Panc1 (cell line): ENCODE measurements around the gene SOX1. TPM values are rescaled to one million over a fixed set of nuclear protein-coding genes. Genes with fewer than 3 reads are reported as not detected.

Experiments used
- ATAC-seq: fragments of 200-7000 bp; cut with Tn5 transposase; 2 replicates; pipeline ENCODE4 v1.9.1; 2020; ENCODE audit warnings: mild to moderate bottlenecking, moderate library complexity
- BruUV-seq: library from RNA; stranded (reverse); fragments of 400-500 nt; replicated peaks from 2 replicates; lab custom pipeline; 2021; lab: Mats Ljungman, UMichigan
- CTCF ChIA-PET: fragments of 300-600 bp; sonication (Branson Sonifier 250); formaldehyde crosslinking; loops from one replicate; lab custom pipeline; 2022; ENCODE audit warnings: antibody characterized with exemption; lab: Charles Lee
- POLR2A ChIA-PET: fragments of 300-600 bp; sonication (Branson Sonifier 250); formaldehyde crosslinking; loops from one replicate; lab custom pipeline; 2022; ENCODE audit warnings: antibody characterized with exemption; lab: Charles Lee
- DNase-seq: peaks from one replicate; pipeline ENCODE4 v3.0.0-alpha.2; 2010; ENCODE audit warnings: low read depth, low spot score
- H3K27ac ChIP-seq: 2 replicates; pipeline ENCODE4 v1.5.1; 2011; ENCODE audit warnings: mild to moderate bottlenecking, low read length, inconsistent platforms
- H3K27me3 ChIP-seq: fragments of 200-500 bp; sonication (Bioruptor generic); 2 replicates; pipeline ENCODE4 v1.6.0; 2014; ENCODE audit warnings: low read length, inconsistent platforms; ENCODE audit not compliant: control insufficient read depth, insufficient read depth
- H3K36me3 ChIP-seq: fragments of 200-500 bp; sonication (Bioruptor generic); 2 replicates; pipeline ENCODE4 v1.5.1; 2014; ENCODE audit warnings: inconsistent platforms, mild to moderate bottlenecking, low read length, moderate library complexity; ENCODE audit not compliant: control insufficient read depth, insufficient read depth
- H3K4me1 ChIP-seq: 2 replicates; pipeline ENCODE4 v1.5.1; 2011; ENCODE audit warnings: inconsistent platforms, mild to moderate bottlenecking, low read length, moderate library complexity; ENCODE audit not compliant: control insufficient read depth, insufficient read depth
- H3K4me3 ChIP-seq, 2 experiments: 2 replicates each; pipeline ENCODE4 v1.5.1; 2011 to 2012; ENCODE audit warnings: low read depth in 2 of 2, low read length in 2 of 2, mild to moderate bottlenecking in 2 of 2, inconsistent platforms in 1 of 2, moderate library complexity in 1 of 2
- H3K9me3 ChIP-seq: fragments of 200-500 bp; sonication (Bioruptor generic); 2 replicates; pipeline ENCODE4 v1.5.1; 2014; ENCODE audit warnings: low read depth, mild to moderate bottlenecking, inconsistent platforms, low read length, moderate library complexity; ENCODE audit not compliant: control insufficient read depth, insufficient read depth
- POLR2AphosphoS5 ChIP-seq: IDR thresholded peaks from 2 replicates; pipeline ENCODE4 v1.6.1; 2012; ENCODE audit warnings: mild to moderate bottlenecking, low read depth, low read length, moderate library complexity
- SIN3A ChIP-seq: IDR thresholded peaks from 2 replicates; pipeline ENCODE4 v1.6.1; 2012; ENCODE audit warnings: low read depth, mild to moderate bottlenecking, low read length, moderate library complexity, borderline replicate concordance; ENCODE audit not compliant: insufficient read depth
- TCF7L2 ChIP-seq: IDR thresholded peaks from 2 replicates; pipeline ENCODE4 v1.6.1; 2011; ENCODE audit warnings: mild to moderate bottlenecking, low read depth, low read length, inconsistent platforms
- in situ Hi-C: cut with HindIII; loops from 2 replicates; pipeline ENCODE4 v1.10.0; 2016; ENCODE audit warnings: low sequenced_read_pairs, low pct_unique_long_range_greater_than_20kb
- intact Hi-C: fragments of 100-400 bp; cut with micrococcal nuclease; formaldehyde crosslinking; loops from one replicate; pipeline ENCODE4 v1.10.0; 2022; ENCODE audit not compliant: unreplicated experiment
- total RNA-seq: library from RNA; stranded (reverse); gene quantifications from one replicate; pipeline ENCODE4 v1.2.1, GENCODE V29; 2021; ENCODE audit not compliant: unreplicated experiment
- TF ChIP-seq, protein P1 (sequence below): fragments of 450-650 bp; IDR thresholded peaks from 2 replicates; pipeline ENCODE4 v1.5.1; 2017; ENCODE audit warnings: mild to moderate bottlenecking
- TF ChIP-seq, protein P2 (sequence below), 2 experiments: IDR thresholded peaks; 2 replicates each; pipeline ENCODE4 v1.6.1; 2011 to 2012; ENCODE audit warnings: low read depth in 2 of 2, control low read depth in 1 of 2, low read length in 1 of 2, mild to moderate bottlenecking in 1 of 2, moderate library complexity in 1 of 2; ENCODE audit not compliant: insufficient read depth in 1 of 2

The SOX1 gene
- total RNA-seq, 1 experiment from 2014 or later, result not detected

DNA sequence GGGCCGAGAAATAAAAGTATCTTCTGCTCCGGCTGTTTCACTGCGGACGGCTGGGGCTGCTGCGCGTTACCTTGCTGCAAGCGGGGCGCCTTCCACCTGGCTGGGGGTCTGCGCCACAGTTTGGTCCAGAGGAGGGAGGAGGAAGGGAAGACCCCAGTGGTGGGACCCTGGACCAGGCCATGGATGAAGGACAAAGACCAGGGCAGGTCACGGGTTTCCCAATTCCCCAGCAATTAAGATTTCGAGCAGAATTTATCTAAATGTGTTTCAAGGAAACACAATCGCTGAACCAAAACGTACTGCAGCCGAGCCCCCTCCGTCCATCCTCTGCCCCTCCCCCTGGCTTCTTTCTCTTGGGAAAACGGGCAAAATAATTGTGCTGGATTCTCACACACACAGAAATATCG, 2.9 kb downstream of the SOX1 start:
- ChIA-PET CTCF (no interaction called here), POLR2A (no interaction called here)
- in situ Hi-C loops, result no loop called here
- Histone ChIP-seq H3K4me1 (no peaks in the 10 kb centered on the region), H3K4me3 (no peak overlapping the region), H3K36me3 (no peaks in the 10 kb centered on the region), H3K27ac (no peak overlapping the region), H3K9me3 (no peaks in the 10 kb centered on the region), H3K27me3 (no peaks in the 10 kb centered on the region)
- DNase-seq, result no peak
- ATAC-seq, result no peak
- no TSS peak for BruUV-seq
- no peak for TF ChIP-seq SIN3A
- TF ChIP-seq, protein P1, sequence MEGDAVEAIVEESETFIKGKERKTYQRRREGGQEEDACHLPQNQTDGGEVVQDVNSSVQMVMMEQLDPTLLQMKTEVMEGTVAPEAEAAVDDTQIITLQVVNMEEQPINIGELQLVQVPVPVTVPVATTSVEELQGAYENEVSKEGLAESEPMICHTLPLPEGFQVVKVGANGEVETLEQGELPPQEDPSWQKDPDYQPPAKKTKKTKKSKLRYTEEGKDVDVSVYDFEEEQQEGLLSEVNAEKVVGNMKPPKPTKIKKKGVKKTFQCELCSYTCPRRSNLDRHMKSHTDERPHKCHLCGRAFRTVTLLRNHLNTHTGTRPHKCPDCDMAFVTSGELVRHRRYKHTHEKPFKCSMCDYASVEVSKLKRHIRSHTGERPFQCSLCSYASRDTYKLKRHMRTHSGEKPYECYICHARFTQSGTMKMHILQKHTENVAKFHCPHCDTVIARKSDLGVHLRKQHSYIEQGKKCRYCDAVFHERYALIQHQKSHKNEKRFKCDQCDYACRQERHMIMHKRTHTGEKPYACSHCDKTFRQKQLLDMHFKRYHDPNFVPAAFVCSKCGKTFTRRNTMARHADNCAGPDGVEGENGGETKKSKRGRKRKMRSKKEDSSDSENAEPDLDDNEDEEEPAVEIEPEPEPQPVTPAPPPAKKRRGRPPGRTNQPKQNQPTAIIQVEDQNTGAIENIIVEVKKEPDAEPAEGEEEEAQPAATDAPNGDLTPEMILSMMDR, result no peak
- TF ChIP-seq, protein P2, sequence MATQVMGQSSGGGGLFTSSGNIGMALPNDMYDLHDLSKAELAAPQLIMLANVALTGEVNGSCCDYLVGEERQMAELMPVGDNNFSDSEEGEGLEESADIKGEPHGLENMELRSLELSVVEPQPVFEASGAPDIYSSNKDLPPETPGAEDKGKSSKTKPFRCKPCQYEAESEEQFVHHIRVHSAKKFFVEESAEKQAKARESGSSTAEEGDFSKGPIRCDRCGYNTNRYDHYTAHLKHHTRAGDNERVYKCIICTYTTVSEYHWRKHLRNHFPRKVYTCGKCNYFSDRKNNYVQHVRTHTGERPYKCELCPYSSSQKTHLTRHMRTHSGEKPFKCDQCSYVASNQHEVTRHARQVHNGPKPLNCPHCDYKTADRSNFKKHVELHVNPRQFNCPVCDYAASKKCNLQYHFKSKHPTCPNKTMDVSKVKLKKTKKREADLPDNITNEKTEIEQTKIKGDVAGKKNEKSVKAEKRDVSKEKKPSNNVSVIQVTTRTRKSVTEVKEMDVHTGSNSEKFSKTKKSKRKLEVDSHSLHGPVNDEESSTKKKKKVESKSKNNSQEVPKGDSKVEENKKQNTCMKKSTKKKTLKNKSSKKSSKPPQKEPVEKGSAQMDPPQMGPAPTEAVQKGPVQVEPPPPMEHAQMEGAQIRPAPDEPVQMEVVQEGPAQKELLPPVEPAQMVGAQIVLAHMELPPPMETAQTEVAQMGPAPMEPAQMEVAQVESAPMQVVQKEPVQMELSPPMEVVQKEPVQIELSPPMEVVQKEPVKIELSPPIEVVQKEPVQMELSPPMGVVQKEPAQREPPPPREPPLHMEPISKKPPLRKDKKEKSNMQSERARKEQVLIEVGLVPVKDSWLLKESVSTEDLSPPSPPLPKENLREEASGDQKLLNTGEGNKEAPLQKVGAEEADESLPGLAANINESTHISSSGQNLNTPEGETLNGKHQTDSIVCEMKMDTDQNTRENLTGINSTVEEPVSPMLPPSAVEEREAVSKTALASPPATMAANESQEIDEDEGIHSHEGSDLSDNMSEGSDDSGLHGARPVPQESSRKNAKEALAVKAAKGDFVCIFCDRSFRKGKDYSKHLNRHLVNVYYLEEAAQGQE (IDR thresholded peaks at IDR 0.05; ENCODE audit: insufficient read depth in 1 of 2, low read depth in 2 of 2, low read length in 1 of 2), result no peak
- no peak for TF ChIP-seq POLR2AphosphoS5
- TF ChIP-seq TCF7L2, result no peak
- intact Hi-C loops, result no loop called here

DNA sequence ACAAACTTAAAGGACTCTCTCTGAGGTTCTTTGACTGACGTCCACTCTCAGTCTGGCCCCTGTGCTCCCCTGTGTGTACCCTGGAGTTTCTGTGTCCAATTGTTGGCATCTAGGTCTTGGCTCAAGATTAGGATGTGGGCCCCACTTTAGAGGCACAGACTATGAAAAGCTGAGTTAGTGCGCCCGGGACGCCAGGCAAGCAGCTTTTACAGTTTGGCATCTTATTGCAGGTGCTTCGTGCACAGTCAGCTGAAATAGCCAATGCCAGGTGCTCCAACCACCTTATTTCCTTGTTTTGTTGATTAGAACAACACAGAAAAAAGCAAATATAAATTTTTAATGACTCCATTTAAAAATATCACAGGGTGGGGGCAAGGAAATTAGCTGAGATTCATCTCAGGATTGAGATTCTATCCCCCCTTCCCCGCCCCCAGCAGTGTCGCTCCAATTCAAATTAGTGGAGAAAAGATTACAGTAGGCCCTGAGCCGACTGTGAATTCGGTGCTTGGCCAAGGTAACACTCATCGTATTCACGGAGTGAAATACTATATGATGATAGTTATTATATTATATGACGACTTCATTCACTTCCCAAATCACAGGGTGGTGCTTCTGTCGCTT, 4.3 kb downstream of the SOX1 start:
- ChIA-PET POLR2A (no interaction called here), CTCF (no interaction called here)
- Histone ChIP-seq H3K9me3 (no peaks in the 10 kb centered on the region), H3K4me3 (no peak overlapping the region), H3K4me1 (no peaks in the 10 kb centered on the region), H3K36me3 (no peaks in the 10 kb centered on the region), H3K27me3 (no peaks in the 10 kb centered on the region), H3K27ac (no peak overlapping the region)
- no TSS peak for BruUV-seq
- in situ Hi-C loops (no loop called here), intact Hi-C loops (no loop called here)
- DNase-seq, result no peak
- ATAC-seq, result no peak
- TF ChIP-seq TCF7L2 (no peak), POLR2AphosphoS5 (no peak), SIN3A (no peak)
- TF ChIP-seq, protein P2 (IDR thresholded peaks at IDR 0.05; ENCODE audit: insufficient read depth in 1 of 2, low read depth in 2 of 2, low read length in 1 of 2), result no peak
- TF ChIP-seq, protein P1, result no peak
